Bone marrow (tissue), 2 donors: ENCODE measurements around the gene C1orf87.

Experiments
- DNase-seq, 2 donors: peaks; one replicate each; lab custom pipeline; 2025; lab: John Stamatoyannopoulos, UW

Gene C1orf87, protein sequence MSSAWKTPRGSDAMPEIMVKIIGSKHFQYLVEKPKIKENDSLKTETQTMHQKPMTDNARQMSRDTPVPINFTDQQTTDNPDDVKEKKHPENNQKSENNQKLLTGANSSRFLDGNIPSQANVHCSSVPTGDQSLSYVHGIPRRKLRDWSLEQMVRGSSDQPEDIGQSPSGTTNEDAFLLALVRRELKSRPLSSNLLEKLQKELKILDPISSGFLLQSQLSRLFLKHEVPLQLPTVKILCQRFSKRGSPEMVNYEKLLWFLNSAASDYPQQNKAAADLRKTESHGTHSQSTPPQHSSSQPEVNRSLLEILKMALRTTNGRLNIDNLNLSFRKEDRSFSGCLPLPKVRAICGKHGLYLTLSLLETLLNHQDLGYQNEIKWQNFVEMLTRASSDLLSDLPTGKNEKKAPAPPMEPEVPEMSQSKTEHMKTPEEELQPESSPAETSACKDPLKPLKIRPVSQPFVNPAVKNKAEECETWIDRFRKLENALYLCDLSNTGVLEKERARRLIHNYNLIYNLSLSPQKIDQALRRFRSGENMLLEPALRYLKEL

DNA sequence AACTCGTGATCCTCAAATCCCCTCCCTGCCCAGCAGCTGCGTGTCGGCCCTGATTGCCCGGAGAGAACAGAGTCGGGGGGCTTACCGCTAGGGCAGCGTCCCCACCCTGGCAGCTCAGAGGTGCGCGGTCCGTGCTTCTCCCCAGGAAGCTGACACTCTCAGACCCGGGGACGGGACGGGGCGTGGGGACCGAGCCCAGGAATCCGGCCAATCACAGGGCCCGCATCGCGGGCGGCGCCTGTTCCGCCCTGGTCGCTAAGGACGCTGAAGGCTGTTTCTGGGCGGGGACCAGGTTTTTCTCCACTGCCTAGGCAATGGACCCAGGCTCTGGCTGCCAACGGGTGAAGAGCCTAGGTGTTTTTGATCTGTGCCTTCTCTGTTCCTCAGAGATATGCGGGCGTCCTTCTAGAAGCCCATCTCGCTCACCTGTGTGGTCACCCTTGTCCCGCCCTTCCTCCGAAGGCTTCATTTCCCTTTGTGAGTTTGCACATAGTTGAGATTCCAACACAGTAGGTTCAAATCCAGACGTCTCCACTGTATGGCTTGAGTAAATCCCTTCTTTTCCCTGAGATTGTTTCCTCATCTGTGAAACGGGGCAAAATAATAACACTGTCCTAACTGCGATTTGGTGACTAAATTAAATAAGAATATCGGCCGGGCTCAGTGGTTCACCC is at the start of gene C1orf87:
Gene C1orf87, minus strand, starts transcription at position 166 of the 674 bp plus-strand sequence. CDS start 1,127 bp downstream, outside the sequence.
- no peak for DNase-seq

DNA sequence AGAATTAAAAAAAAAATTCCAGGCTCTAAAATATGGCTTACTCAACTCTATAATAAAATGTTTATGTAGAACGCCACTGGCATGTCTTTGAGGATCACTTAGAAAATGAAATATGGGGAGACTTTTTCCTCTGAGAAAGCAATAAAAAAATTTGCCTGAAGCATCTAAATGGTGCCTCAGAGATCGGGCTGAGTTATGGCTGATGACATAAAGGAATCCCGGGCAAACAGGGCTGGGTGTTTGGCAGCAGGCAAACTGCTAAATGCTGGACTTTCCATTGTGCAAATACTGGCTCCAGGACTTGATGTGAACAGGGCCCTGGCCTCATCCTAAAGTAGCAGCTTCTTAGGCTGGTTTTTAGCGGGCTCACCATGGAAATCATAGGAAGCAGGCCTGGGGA is 44.5 kb upstream of the C1orf87 start:
- no peak for DNase-seq

DNA sequence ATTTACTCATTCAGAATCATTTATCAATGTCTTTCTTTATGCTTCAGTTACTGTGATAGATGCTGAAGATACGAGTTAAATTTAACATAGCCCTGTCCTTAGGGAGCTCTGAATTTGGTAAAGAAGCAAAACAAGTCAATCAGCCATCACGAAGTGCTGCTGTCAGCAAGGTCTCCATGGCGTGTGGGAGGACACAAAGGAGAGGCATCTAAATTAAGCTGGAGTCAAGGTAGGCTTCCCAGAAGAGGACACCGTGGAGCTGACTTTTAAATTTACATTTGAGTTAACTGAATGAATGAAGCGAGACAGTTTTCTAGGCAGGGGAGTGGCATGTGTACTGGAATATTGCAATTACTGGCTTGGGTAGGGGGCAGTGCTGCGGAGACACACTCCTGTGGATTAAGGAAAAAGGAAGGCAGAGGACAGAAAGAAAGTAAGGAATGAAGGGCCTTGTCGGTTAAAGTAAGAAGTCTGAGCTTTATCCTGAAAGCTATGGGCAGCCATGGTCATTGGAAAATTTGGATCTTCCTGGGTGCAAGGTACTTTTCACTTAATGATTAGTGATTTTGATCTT is 41.3 kb upstream of the C1orf87 start:
- DNase-seq = no peak

DNA sequence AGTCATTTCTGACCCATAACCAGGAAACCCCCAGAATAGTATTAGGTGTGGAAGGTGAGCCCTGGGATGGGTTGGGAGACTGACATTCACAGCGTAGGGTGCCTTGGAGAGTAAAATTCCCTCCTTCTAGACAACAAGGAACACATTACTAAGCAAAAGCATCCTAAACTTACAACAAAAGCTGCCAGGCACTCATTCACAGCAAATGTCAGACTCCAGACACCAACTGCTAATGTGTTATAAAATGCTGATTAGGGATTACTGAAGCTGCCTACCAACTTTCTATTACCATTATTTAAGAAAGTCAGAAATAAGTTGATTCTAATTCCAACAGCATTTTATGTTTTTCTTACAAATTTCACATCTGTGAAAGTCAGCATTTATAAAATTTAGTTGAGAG is 40.0 kb upstream of the C1orf87 start:
- DNase-seq = no peak

DNA sequence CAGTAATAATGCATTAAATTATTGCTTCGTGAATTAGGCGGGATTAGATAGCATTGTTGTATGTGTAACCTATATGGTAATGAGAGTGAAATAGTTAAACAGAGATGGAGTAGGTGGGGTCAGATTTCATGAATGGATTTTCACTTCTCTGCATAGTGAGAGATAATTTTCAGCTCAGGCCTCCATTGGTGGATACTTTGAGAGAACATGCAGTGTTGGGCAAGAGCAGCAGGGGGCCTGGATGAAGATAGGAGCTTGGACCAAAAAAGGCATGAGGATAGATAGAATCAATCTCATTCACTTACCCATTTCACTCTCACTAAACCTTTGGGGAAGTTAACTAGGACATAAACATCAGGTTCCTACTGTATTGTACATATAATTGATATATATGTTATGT is 39.5 kb upstream of the C1orf87 start:
- no peak for DNase-seq

DNA sequence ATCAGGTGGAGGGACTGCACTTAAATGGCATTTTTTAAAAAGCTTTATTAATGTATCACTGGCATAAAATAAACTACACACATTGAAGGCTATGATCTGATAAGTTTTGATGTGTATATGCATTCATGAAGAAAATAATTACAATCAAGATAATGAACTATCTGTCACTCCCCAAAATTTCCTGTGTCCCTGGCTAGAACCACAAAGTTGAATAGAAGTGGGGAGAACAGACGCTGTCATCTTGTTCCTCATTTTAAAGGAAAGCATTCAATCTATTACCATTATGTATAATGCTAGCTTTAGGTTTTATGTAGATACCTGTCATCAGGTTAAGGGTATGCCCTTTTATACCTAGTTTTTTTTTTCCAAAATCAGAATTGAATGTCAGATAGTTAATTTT is 38.1 kb upstream of the C1orf87 start:
- DNase-seq = no peak

DNA sequence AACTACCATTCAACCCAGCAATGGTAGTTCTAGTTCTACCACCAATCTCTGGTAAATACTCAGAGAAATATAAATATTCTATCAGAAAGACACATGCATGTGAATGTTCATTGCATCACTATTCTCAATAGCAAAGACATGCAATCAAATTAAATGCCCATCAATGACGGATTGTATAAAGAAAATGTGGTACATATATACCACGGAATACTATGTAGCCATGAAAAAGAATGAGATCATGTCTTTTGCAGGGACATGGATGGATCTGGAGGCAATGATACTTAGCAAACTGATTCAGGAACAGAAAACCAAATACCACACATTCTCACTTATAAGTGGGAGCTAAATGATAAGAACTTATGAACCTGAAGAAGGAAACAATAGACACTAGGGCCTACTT is 37.5 kb upstream of the C1orf87 start:
- no peak for DNase-seq

DNA sequence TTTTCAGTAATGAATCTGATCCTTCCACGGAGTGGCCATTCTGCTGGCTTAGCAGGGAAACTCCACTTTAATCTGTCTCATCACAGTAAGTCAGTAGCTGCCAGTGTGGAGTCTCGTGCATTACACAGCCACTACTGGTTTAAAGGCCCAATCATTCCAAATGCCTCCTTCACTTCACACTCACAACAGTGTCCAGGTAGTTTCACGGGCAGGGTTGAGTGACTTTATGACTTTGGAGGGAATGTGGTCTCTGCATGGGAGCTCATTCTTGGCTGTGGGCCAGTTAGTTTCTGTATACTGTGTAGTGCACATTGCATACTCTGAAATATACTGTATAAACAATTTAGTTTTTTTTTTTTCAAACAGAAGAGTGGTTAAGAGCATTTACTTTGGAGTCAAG is 34.6 kb upstream of the C1orf87 start:
- DNase-seq = no peak

DNA sequence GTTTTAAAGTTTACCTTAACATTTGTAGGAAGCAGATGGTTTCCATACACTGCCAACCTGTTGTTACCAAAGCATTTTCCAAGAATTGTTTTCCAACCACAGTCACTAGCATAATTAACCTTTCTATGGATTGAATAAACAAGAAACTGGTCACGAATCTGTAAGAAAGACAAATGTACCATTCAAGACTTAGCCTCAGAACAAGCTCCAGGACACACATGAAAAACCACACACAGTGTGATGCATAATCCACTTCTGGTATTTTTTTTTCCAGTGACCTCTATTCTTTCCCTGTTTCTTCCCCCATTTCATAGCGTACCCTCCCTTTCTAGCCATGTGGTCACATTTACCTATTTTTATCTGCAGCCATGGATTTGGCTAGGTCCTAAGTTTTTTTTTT is 29.6 kb upstream of the C1orf87 start:
- no peak for DNase-seq

DNA sequence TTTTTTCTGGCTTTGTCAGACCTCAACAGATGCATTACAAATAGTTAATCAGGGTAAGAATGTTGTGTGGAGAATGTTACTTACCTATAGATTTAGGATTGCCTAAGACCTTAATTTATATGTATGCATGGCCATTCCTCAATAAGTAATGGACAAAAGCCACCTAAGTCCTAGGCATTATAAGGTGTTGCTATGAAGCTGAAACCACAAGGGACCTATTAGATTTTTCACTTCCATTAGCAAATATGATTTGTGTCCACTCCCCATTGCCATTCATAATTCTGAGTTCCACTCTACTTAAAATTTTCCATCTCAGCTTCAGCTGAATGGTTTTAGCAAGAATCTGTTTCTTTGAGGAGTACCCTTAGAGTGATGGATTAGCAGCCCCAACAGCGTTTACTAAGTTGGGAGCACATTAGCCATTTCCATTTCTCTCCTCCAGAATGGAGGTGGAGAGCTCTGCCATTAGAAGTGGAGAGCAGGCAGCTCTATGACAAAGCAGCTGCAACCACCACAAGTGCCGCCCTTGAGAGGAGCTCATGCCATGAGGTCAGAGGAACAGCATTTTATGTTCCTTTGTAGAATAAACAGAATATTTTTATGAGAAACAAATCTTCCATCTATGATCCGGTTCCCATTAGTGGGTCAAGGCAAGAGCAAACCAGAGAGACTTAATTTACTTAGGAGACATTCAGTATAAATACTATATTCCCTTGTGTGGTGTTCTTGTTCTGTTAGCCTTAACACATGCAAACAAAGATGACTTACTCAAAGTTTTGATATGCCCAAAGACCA is 28.9 kb upstream of the C1orf87 start:
- no peak for DNase-seq

DNA sequence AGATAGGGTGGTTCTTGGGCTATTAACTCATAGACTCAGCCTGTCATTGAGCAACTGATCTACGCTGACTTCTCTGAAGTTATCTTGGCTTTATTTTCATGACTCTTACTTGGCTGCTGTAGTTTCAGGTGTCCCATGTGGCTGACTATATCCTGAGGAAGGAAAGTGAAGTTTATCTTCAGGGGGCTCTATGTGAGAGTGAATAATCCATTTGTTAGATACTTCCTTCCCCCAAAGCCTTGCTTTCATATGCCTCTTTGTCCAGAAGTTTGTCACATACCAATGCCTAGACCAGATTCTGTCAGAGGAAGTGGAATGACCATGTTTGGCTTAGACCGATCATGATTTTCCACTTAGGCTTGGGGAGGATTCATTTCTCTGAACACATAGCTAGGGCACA is 27.9 kb upstream of the C1orf87 start:
- DNase-seq = no peak

DNA sequence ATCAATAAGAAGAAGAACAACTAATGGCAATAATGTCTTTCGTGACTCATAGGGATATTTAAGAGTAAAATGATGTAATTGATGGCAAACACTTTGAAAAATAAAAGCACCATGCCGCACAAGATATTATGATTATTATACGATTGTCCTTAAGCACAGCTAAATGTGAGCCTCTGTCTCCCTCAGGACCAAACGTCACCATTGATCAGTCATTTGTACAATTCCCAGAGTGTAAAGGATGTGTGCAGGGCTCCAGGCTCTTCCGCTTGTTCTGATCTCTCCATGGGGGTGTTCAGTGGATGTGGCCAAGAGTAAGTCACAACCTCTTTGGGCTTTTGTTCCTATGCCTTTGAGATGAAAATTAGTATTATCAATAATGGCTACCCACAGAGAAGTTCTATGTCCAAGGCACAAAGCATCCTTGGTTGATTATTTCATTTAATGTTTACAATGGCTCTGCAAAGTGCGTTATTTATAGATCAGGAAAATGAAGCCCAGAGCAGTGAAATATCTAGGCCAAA is 17.7 kb upstream of the C1orf87 start:
- DNase-seq = no peak

DNA sequence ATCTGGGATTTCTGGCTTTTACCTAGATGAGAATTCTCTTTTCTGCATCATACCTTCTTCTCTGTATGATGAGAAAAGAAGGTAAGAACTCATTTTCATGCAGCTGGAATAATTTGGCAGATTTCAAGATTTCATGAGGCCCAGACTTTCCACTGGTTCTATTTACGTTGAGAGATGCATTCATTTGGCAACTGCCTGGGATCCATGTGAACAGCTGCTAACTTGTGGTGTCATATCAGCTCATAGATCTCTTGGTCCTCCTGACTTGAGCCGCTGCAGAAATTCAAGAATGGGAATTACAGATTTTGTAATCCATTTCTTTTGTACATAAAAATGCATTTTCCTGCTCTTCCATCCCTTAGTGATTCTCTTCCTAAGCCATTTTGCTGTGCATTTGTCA is 17.1 kb upstream of the C1orf87 start:
- DNase-seq = no peak

DNA sequence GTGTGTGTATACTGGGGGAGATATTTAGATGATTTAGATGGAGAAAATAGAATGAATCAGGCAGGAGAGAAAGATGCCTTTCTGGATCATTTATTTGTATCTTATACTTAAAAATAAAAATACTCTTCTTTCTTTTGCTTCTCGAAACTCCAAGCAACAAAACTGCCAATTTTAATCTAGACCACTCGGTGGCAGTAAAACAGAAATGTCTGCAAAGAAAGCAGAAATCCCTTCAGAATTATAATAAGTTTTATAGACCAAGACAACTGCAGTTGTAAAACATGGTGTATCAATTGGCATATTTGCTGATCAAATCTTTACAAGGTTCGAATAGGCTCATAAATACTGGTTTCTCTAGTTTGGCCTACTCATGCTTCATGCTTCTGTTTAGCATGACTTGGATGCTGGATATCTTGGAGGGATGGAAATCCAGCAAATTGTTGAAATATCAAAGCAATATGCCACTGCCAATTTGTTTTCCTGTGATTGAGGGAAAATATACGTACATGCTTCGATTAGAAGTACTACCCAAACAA is 15.1 kb upstream of the C1orf87 start:
- DNase-seq = no peak

DNA sequence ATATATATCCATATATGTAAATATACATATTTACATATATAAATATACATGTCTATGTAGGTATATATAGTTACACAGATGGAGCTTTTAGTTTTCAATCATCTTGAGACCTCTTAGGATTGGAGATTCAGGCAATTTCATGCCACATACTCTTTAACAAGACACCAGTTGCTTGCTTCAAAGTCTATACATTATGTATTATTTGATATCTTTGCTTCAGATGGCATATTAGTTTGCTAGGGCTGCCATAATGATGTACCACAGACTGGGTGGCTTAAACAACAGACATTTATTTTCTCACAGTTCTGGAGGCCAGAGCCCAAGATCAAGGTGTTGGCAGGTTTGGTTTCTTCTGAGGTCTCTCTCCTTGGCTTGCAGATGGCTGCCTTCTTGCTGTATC is 14.1 kb upstream of the C1orf87 start:
- no peak for DNase-seq

DNA sequence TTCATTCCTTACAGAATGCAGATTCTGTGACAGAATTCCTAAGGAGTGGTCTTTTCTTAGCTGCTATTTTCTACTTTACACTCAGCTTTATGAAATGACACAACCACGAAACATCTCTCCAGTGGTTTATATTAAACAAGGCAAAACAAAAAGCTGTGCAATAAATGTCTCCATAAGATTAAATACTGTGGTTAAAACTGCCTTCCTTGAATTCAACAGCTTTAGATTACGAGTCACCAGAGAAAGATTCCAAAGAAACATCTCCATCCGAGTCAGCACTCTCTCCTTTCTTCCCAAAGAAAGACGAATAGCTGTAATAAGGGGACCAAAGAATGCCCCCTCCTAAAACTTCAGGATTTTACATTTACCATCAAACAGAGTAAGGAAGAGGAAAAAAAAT is 4.6 kb upstream of the C1orf87 start:
- no peak for DNase-seq

DNA sequence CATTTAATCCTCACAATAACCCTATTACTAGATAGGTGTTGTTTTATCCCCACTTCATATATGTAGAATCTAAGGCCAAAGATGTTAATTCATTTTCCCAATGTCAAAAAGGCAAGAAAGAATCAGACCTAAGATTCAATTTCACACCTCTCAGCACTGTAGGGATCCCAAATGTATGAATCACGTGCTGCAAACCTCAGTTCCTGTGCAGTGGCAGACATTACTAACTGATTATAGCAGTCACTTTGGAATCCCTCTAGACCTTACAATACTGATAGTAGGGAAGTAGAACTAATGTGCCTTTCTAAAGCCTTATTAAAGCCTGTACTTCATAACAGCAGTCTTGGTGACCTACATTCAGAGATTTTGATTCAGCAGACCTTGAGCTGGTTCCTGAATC is 2.3 kb downstream of the C1orf87 start:
- no peak for DNase-seq

DNA sequence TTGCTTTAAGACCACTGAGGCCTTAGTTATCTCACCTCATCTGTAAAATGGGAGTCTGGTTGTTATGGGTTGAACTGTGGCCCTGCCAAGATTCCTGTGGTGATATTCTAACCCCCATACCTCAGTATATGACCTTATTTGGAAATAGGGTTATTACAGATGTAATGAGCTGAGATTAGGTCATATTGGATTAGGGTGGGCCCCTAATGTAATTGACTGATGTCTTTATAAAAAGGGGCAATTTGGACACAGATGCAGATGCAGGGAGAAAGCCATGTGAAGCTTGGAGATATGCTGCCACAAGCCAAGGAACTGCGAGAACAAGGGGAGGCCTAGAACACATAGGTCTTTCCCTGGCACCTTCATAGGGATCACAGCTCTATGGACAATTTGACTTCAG is 3.9 kb downstream of the C1orf87 start:
- DNase-seq = no peak

DNA sequence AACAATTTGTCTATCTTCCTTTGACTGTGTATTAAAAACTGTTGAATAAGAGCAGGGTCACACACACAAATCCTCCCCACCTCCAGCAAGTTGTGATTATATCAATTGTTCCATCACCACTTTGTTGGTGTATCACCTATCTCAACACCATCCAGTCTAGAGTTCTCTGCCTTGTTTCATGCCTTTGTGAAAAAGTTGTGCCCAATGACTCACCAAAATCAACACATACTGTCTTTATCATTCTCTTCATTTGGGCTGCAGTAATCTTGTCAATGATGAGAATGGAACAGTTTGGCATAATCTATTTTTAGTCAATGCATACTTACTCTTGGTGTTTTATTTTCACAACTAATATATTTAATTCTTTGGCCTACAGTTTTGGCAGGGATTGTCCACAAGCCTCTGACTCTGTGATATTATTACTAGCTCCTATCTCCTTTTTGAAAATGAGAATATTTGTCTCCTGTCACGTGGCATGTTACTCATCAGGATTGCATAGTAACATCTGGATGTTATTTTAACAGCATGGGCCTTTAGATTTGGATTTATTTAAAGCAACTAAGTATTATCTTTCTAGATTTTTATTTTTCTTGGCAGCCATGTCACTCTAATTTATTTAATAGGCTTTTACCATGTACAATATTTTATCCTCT is 5.1 kb downstream of the C1orf87 start:
- DNase-seq = no peak

DNA sequence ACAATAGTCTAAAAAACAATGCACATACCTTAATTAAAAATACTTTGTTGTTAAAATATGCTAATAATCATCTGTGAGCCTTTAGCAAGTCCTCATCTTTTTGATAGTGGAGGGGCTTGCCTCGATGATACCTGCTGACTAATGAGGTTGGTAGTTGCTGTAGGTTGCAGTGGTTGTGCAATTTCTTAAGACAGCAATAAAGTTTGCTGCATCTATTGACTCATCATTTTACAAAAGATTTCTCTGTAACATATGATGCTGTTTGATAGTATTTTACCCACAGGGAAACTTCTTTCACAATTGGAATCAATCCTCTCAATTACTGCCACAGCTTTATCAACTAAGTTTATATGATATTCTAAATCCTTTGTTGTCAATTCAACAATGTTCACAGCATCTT is 7.6 kb downstream of the C1orf87 start:
- DNase-seq = no peak

DNA sequence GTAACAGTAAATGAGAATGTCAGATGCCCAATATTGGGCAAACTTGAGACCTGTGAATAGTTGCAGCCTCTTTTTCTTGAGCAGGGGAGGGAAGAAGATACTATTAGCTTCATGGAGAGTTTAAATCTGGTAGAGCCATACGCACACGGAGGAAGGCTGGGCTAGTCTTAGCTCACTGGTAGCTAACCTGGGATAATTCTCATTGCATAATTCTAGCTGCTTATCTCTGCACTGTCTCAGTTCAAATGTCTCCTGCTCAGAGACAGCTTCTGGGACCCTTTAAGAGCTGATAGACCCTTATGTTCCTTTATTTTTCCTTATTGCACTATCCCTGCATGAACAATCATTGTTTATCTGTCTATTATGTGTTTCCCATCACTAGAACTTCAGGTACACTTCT is 8.4 kb downstream of the C1orf87 start:
- no peak for DNase-seq
